Urinary bladder (tissue), 4 donors: ENCODE measurements around the gene CHCHD10. TPM values are rescaled to one million over a fixed set of nuclear protein-coding genes. Genes with fewer than 3 reads are reported as not detected.

Experiments
- DNase-seq: peaks from one replicate; pipeline ENCODE4 v3.0.0-alpha.2; 2015; ENCODE audit errors: extremely low spot score
- H3K27ac ChIP-seq: one replicate; pipeline ENCODE4 v1.5.1; 2013; ENCODE audit warnings: low read depth, mild to moderate bottlenecking, moderate library complexity
- H3K36me3 ChIP-seq: one replicate; pipeline ENCODE4 v1.6.1; 2013; ENCODE audit warnings: mild to moderate bottlenecking, moderate library complexity; ENCODE audit not compliant: insufficient read depth
- H3K4me1 ChIP-seq: one replicate; pipeline ENCODE4 v1.6.1; 2013; ENCODE audit warnings: mild to moderate bottlenecking, moderate library complexity; ENCODE audit not compliant: insufficient read depth
- H3K4me3 ChIP-seq: one replicate; pipeline ENCODE4 v1.5.1; 2013; ENCODE audit warnings: low read depth, low read length
- WGBS: extraction: QIAGEN DNeasy Blood & Tissue Kit; methylation state at CpG from one replicate; pipeline ENCODE4 v1.1.7; 2013; 5-methylcytosine and 5-hydroxymethylcytosine counted together
- polyA plus RNA-seq: library from polyadenylated mRNA; stranded (reverse); fragments of 200-250 nt; gene quantifications from one replicate; pipeline ENCODE4 v1.2.3, GENCODE V29; 2013
- total RNA-seq: library from RNA; depleted of rRNA; stranded (reverse); fragments of >200 nt; gene quantifications from one replicate; pipeline ENCODE4 v1.2.3, GENCODE V29; 2014
- donor health status: healthy with polysubstance abuse.
- donor health status: healthy.

Gene CHCHD10
- total and polyA plus RNA-seq, 2 donors: 3.6 to 69.8 TPM

GRCh38 chr22:23796461-23796860 is 28.7 kb upstream of the CHCHD10 start:
- no peaks in the 10 kb centered on the region for H3K36me3 ChIP-seq
- 30% methylated on average over 5 of the region's 5 CpGs for WGBS
- no peak overlapping the region for H3K27ac ChIP-seq
- no peak overlapping the region for H3K4me3 ChIP-seq
- H3K4me1 ChIP-seq: no peaks in the 10 kb centered on the region
- no peak for DNase-seq

GRCh38 chr22:23793326-23793725 is 25.6 kb upstream of the CHCHD10 start:
- 89% methylated on average over 8 of the region's 8 CpGs for WGBS
- H3K27ac ChIP-seq: no peak overlapping the region
- DNase-seq: no peak
- H3K4me1 ChIP-seq: no peaks in the 10 kb centered on the region
- no peak overlapping the region for H3K4me3 ChIP-seq
- H3K36me3 ChIP-seq: no peaks in the 10 kb centered on the region

- H3K27ac ChIP-seq: peak overlapping the region; percentile 46
- H3K4me1 ChIP-seq: peaks cover 3% of the 10 kb centered on the region
- H3K36me3 ChIP-seq: no peaks in the 10 kb centered on the region
- H3K4me3 ChIP-seq: no peak overlapping the region
- DNase-seq: no peak
- WGBS: 71% methylated on average over 25 of the region's 25 CpGs
These were observed 24.2 kb upstream of the CHCHD10 start for GRCh38 chr22:23791738-23792645.

- Histone ChIP-seq H3K27ac (peak overlapping the region; percentile 46), H3K4me1 (peaks cover 6% of the 10 kb centered on the region), H3K4me3 (no peak overlapping the region), H3K36me3 (no peaks in the 10 kb centered on the region)
- WGBS: 37% methylated on average over 11 of the region's 11 CpGs
- no peak for DNase-seq
These were observed 23.3 kb upstream of the CHCHD10 start for GRCh38 chr22:23790819-23791737.

GRCh38 chr22:23789638-23790037 is 21.9 kb upstream of the CHCHD10 start:
- Histone ChIP-seq H3K4me1 (peaks cover 6% of the 10 kb centered on the region), H3K27ac (no peak overlapping the region), H3K36me3 (no peaks in the 10 kb centered on the region), H3K4me3 (no peak overlapping the region)
- 83% methylated on average over 4 of the region's 4 CpGs for WGBS
- no peak for DNase-seq

- 75% methylated on average over 4 of the region's 4 CpGs for WGBS
- Histone ChIP-seq H3K27ac (no peak overlapping the region), H3K4me1 (peaks cover 6% of the 10 kb centered on the region), H3K4me3 (no peak overlapping the region), H3K36me3 (no peaks in the 10 kb centered on the region)
- DNase-seq: no peak
These were observed 21.3 kb upstream of the CHCHD10 start for GRCh38 chr22:23789121-23789520.

GRCh38 chr22:23787910-23788309 is 20.1 kb upstream of the CHCHD10 start:
- Histone ChIP-seq H3K4me3 (peak overlapping the region; percentile 87), H3K36me3 (no peaks in the 10 kb centered on the region), H3K27ac (no peak overlapping the region), H3K4me1 (peaks cover 6% of the 10 kb centered on the region)
- no peak for DNase-seq
- WGBS: 39% methylated on average over 3 of the region's 3 CpGs

GRCh38 chr22:23787600-23787896 is 19.8 kb upstream of the CHCHD10 start:
- Histone ChIP-seq H3K36me3 (no peaks in the 10 kb centered on the region), H3K4me3 (peak overlapping the region; percentile 87), H3K27ac (no peak overlapping the region), H3K4me1 (peaks cover 6% of the 10 kb centered on the region)
- DNase-seq: no peak
- under 1% methylated on average over 5 of the region's 5 CpGs for WGBS

- H3K4me1 ChIP-seq: peaks cover 6% of the 10 kb centered on the region
- peak; percentile 67 for DNase-seq
- WGBS: under 1% methylated on average over 97 of the region's 97 CpGs
- peak within 1 kb of the TSS; percentile 100 for H3K27ac ChIP-seq
- peak within 1 kb of the TSS; percentile 87 for H3K4me3 ChIP-seq
- no peaks in the 10 kb centered on the region for H3K36me3 ChIP-seq
These were observed 19.2 kb upstream of the CHCHD10 start, which contains the start of gene SMARCB1 for GRCh38 chr22:23786752-23787599. TSS of gene SMARCB1 (plus strand) at chr22:23786966. CDS start at chr22:23787170, 204 bp downstream.

- 39% methylated on average over 9 of the region's 9 CpGs for WGBS
- H3K4me1 ChIP-seq: peaks cover 6% of the 10 kb centered on the region
These were observed 18.5 kb upstream of the CHCHD10 start for GRCh38 chr22:23786261-23786710.

GRCh38 chr22:23784215-23784732 is 16.5 kb upstream of the CHCHD10 start:
- Histone ChIP-seq H3K27ac (peak overlapping the region; percentile 25), H3K4me3 (no peak overlapping the region), H3K4me1 (peaks cover 6% of the 10 kb centered on the region), H3K36me3 (no peaks in the 10 kb centered on the region)
- 79% methylated on average over 8 of the region's 8 CpGs for WGBS
- DNase-seq: no peak

More at GRCh38 chr22:23786261-23786710, 18.5 kb upstream of the CHCHD10 start:
- Histone ChIP-seq H3K4me3 (peak overlapping the region; percentile 87), H3K27ac (peak overlapping the region; percentile 100), H3K36me3 (no peaks in the 10 kb centered on the region)
- DNase-seq: no peak

GRCh38 chr22:23783265-23784150 is 15.7 kb upstream of the CHCHD10 start:
- Histone ChIP-seq H3K36me3 (no peaks in the 10 kb centered on the region), H3K27ac (no peak overlapping the region), H3K4me3 (no peak overlapping the region), H3K4me1 (peaks cover 6% of the 10 kb centered on the region)
- 83% methylated on average over 15 of the region's 15 CpGs for WGBS
- no peak for DNase-seq
